Mucosa of descending colon (tissue), 3 donors: ENCODE results near the gene PGLYRP1. TPM values are rescaled to one million over a fixed set of nuclear protein-coding genes. Genes with fewer than 3 reads are reported as not detected.

Source experiments
- ATAC-seq: fragments of 200-7000 bp; cut with Tn5 transposase; one replicate; pipeline ENCODE4 v1.9.1; 2020; ENCODE audit warnings: mild to moderate bottlenecking, moderate library complexity
- DNase-seq, 3 donors: peaks; one replicate each; pipeline ENCODE4 v3.0.0-alpha.2; 2020
- H3K36me3 ChIP-seq: fragments of 200-600 bp; one replicate; pipeline ENCODE4 v1.8.0; 2021; ENCODE audit warnings: low read depth, mild to moderate bottlenecking
- H3K4me1 ChIP-seq: fragments of 200-600 bp; one replicate; pipeline ENCODE4 v1.8.0; 2021; ENCODE audit warnings: low read depth, mild to moderate bottlenecking
- H3K4me3 ChIP-seq: fragments of 200-600 bp; one replicate; pipeline ENCODE4 v1.8.0; 2021; ENCODE audit warnings: mild to moderate bottlenecking
- H3K9me3 ChIP-seq: fragments of 200-600 bp; one replicate; pipeline ENCODE4 v1.8.0; 2021; ENCODE audit warnings: mild to moderate bottlenecking
- CTCF ChIP-seq: fragments of 200-600 bp; IDR thresholded peaks from one replicate; pipeline ENCODE4 v1.8.0; 2022; ENCODE audit warnings: antibody characterized with exemption, mild to moderate bottlenecking
- intact Hi-C, 2 donors: fragments of 100-400 bp; cut with DNase I in 1 of 2; cut with micrococcal nuclease in 1 of 2; formaldehyde crosslinking; loops; one replicate each; pipeline versions ENCODE4 v1.11.0 to v1.11.1; 2022; cut with DNase I, micrococcal nuclease
- total RNA-seq, 3 donors: library from RNA; stranded (reverse); fragmentation: NEBNext Ultra II Directional in 2 of 3; extraction: Animal tissue kit (Norgen Biotek cat#: 25700) in 2 of 3; gene quantifications; one replicate each; pipeline versions ENCODE4 v1.2.1 to v1.2.4, GENCODE V29; 2021 to 2023
- donor health status: DM: no; HTN: no; CAD: no; lungs with moderate emphysema.
- donor health status: DM: no; HTN: no; CAD: no.
- donor health status: DM: no; HTN: yes; CAD: no.

The PGLYRP1 gene
- total RNA-seq, 3 donors from 2014 or later, result not detected

GRCh38 chr19:46056536-46056935 lies 33.7 kb upstream of the PGLYRP1 start:
- H3K4me3 ChIP-seq, result no peak overlapping the region
- TF ChIP-seq CTCF, result no peak
- no peaks in the 10 kb centered on the region for H3K36me3 ChIP-seq
- DNase-seq, result no peak
- no peak for ATAC-seq
- intact Hi-C loops, result no loop called here
- peaks cover 9% of the 10 kb centered on the region for H3K9me3 ChIP-seq
- no peaks in the 10 kb centered on the region for H3K4me1 ChIP-seq

- H3K36me3 ChIP-seq, result no peaks in the 10 kb centered on the region
- ATAC-seq, result no peak
- TF ChIP-seq CTCF, result no peak
- no peak for DNase-seq
- intact Hi-C loops, result no loop called here
- H3K4me1 ChIP-seq, result no peaks in the 10 kb centered on the region
- no peak overlapping the region for H3K4me3 ChIP-seq
- no peaks in the 10 kb centered on the region for H3K9me3 ChIP-seq
These were observed 30.0 kb upstream of the PGLYRP1 start for GRCh38 chr19:46052896-46053295.

- peak in 1 of 3 donors; percentile 8 for DNase-seq
- Histone ChIP-seq H3K4me1 (no peaks in the 10 kb centered on the region), H3K9me3 (no peaks in the 10 kb centered on the region), H3K4me3 (no peak overlapping the region), H3K36me3 (no peaks in the 10 kb centered on the region)
- TF ChIP-seq CTCF, result no peak
- intact Hi-C loops, result no loop called here
- ATAC-seq, result no peak
These were observed 26.7 kb upstream of the PGLYRP1 start for GRCh38 chr19:46049597-46049996.

- Histone ChIP-seq H3K36me3 (no peaks in the 10 kb centered on the region), H3K4me3 (no peak overlapping the region), H3K9me3 (no peaks in the 10 kb centered on the region), H3K4me1 (no peaks in the 10 kb centered on the region)
- ATAC-seq (no peak), DNase-seq (no peak)
- TF ChIP-seq CTCF, result no peak
- intact Hi-C loops, result no loop called here
These were observed 20.7 kb upstream of the PGLYRP1 start for GRCh38 chr19:46043519-46043918.

- Histone ChIP-seq H3K4me1 (no peaks in the 10 kb centered on the region), H3K4me3 (no peak overlapping the region), H3K9me3 (no peaks in the 10 kb centered on the region), H3K36me3 (no peaks in the 10 kb centered on the region)
- ATAC-seq (peak; percentile 39), DNase-seq (no peak)
- intact Hi-C loops, result no loop called here
- TF ChIP-seq CTCF, result no peak
These were observed 19.5 kb upstream of the PGLYRP1 start for GRCh38 chr19:46042252-46042883.
